HG03442 (cell line): ENCODE data around the gene CCL13.
"Not testable (repeated sequence)": the region's sequence is repeated elsewhere in the genome, so short reads cannot be mapped to it uniquely, and the experiment has no call there.

Source experiments
- ATAC-seq: cut with Tn5 transposase; IDR thresholded peaks from one replicate; pipeline ENCODE4 v1.9.1; 2021; ENCODE audit warnings: mild to moderate bottlenecking, moderate library complexity; ENCODE audit not compliant: unreplicated experiment

CCL13 gene

GRCh38 chr17:34356194-34356593, at the start of gene CCL13:
TSS of gene CCL13 (plus strand) at chr17:34356480. CDS start at chr17:34356527, 47 bp downstream.
- no peak for ATAC-seq

DNA sequence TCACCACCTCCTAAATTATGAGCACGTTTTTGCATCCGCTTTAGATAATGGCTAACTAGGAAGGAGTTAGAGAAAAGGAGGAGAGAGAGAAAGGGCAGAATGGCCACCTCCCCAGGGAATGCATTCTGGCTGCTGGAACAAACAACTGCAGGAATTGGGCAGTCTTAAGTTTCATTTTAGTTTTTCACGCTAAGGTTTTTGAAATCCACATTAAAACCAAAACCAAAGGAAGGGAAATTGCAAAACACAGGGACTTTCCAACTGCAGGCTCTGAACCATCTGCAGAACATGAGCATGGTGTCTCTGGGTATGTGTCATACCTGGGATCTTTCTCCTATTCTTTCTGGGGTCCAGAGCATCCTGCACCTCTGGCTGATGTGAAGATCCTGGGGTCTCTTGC, 49.2 kb upstream of the CCL13 start:
- ATAC-seq, result no peak

DNA sequence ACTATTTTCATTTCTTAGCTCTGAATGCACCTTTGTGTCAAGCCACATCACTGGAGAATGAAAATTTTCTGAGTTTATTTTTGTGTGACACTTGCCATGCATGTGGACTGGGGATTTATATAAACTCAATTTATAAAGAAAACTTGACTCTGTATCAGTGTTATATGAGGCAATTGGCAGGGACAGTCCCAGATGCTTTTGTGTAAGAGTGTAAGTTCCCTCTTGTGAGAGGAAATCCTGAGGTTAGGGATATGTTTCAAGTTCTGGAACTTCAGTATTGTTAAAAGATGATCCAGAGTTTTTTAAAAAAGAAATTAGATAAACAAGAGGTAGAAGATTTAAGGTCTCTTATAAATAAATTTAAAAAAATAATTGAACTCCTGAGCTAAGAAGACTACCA, 47.9 kb upstream of the CCL13 start:
- no peak for ATAC-seq

DNA sequence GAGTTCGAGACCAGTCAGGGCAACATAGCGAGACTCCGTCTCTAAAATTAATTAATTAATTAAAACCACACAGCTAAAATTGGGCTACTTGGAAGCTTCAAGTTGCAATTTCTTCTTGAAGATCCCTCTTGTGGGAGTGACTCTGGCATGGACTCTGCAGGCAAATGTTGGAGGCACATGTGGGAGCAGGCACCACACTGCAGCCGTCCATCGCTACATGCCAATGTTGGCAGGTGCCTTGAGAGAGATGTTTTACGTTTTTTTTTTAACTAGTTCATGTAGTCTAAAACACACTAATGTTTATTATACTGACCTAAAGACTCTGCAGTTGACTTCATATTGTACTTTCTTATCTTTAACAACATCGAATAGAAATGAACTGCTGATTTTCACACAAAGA, 45.0 kb upstream of the CCL13 start:
- no peak for ATAC-seq

DNA sequence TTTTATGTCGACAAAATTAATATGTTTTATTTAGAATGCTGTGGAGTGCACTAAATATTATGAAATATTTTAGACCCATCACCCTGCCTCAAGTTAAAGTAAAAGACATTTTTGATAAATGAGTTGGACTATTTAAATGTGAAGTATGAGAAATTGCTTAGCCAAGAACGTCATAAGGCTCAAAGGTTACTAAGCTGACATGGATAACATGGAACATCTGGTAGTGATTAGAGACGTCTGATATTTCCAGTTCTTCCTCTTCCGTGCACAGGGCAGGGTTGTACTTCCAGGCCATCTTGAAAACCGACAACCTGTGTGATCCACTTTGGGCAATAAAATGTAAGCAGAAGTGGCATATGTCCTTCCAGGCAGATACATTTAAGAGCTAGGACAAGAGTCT, 44.2 kb upstream of the CCL13 start:
- ATAC-seq, result no peak

GRCh38 chr17:34313164-34313563, 43.1 kb upstream of the CCL13 start:
- no peak for ATAC-seq

- no peak for ATAC-seq
Measured at GRCh38 chr17:34314279-34314678, 42.0 kb upstream of the CCL13 start.

DNA sequence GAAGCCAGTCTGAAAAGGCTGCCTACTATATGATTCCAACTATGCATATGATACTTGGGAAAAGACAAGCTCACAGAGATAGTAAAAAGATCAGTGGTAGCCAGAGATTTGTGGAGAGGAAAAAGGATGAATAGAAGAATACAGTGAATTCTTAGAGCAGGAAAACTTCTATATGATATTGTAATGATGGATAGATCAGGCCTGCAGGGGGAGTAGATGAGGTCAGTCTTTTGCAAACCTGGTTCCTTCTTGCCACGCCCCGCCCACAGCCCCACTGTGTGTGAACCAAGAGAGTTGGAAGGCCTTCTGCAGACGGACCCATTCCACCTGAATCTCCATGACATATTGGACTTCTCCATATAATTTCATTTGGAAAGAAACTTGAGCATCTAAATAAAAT, 37.8 kb upstream of the CCL13 start:
- no peak for ATAC-seq

GRCh38 chr17:34319039-34319483, 37.2 kb upstream of the CCL13 start, which contains the start of gene CCL8:
TSS of gene CCL8 (plus strand) at chr17:34319435. CDS start at chr17:34319502, 67 bp downstream.
- no peak for ATAC-seq

DNA sequence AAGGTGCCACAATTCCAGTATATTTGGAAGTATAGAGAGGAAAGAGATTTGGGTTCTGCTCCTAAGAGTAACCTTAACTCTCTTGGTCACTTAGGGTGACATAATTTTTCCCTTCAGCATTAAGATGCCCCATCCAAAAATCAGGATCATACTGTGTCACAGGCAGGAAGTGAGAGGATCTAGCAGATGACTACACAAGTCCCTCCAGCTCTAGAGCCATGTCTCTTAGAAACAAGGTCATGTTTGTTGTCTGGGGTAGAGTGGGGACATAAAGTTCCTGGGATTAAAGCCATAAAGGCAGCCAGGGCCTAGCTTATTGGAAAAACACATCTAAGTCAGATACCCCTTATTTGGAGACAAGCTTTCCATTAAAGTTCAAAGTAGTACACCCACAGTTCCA, 34.3 kb upstream of the CCL13 start:
- no peak for ATAC-seq

GRCh38 chr17:34327580-34327979, 28.7 kb upstream of the CCL13 start:
- ATAC-seq, result not testable (repeated sequence)

DNA sequence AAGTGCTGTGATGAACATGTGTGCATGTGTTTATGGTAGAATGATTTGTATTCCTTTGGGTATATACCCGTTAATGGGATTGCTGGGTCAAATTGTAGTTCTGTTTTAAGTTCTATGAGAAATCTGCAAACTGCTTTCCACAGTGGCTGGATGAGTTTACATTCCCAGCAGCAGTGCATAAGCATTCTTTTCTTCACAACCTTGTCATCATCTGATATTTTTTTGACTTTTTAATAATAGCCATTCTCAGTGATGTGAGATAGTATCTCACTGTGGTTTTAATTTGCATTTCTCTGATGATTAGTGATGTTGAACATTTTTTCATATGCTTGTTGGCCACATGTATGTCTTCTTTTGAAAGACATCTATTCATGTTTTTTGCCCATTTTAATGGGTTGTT, 18.6 kb upstream of the CCL13 start:
- ATAC-seq, result no peak

GRCh38 chr17:34339138-34339770, 17.0 kb upstream of the CCL13 start:
- ATAC-seq, result no peak

DNA sequence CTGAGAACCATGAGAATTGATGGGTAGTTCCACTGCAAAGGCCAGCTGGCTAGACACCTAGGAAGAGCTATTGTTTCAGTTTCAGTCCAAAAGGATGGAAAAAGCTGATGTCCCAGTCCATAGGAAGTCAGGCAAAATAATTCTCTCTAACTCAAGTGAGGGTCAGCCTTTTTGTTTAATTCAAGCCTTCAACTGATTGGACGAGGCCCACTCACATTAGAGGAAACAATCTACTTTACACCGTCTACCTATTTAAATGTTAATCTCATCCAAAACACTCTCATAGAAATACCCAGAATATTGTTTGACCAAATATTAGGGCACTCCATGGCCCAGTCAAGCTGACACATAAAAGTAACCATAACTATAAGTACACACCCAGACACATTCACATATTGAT, 14.4 kb upstream of the CCL13 start:
- ATAC-seq, result no peak

DNA sequence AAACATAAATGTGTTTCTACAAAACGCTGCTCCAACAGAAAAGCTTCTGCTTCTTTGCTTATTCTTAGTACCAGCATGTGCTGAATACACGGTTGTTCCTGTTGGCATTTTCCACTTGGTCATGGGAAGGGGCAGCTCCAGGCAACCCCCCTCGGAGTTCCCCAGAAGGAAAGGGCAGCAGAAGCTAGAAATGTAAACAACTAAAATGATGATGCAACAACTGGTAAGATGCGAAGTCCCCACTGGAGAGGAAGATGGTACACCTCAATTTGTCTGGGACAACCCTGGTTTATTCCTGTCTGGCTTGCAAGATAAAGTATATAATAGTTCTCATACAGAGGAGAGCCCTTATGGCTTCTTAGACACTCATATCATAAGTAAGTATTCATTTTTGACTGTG, 9.2 kb upstream of the CCL13 start:
- ATAC-seq, result no peak

DNA sequence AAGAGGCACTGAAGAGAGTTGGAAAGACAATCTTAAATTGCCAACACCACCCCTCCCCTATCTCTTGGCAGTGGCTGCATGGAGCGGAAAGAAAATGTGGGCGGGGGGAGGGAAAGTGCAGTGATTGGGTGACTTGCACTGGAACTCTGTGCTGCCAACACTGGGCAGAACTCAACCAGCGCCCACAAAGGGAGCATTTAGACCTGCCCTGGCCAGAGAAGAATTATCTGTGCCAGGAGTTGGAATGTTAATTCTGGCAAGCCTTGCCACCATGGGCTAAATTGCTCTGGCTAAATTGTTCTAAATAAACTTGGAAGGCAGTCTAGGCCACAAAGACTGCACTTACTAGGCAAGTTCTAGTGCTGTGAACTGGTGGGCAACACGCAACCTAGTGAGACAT, 6.5 kb upstream of the CCL13 start:
- no peak for ATAC-seq

GRCh38 chr17:34351096-34351495, 5.2 kb upstream of the CCL13 start:
- ATAC-seq, result no peak

- no peak for ATAC-seq
Measured at GRCh38 chr17:34352191-34352590, 4.1 kb upstream of the CCL13 start.

GRCh38 chr17:34354637-34355036, 1.6 kb upstream of the CCL13 start:
- ATAC-seq, result no peak

GRCh38 chr17:34357398-34357797, 1.1 kb downstream of the CCL13 start:
- ATAC-seq, result no peak

DNA sequence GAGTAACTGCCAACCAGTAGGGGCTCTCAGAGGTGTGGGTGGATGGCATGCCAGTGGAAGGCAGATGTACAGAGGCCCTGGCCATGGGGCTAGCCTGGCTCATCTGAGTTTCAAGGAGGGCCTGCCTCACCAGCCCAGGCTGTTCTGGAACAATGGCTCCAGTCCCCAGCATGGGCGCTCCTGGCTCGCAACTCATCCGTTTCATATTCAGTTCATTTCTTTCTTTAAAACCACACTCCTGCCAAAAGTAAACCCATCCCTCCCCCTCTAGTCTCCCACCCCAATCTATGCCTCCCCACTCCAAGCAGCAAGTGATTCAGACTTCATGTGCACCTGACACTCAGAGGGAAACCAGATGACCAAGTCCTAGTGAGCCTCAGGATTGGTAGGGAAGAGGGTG, 2.4 kb downstream of the CCL13 start:
- ATAC-seq, result no peak

DNA sequence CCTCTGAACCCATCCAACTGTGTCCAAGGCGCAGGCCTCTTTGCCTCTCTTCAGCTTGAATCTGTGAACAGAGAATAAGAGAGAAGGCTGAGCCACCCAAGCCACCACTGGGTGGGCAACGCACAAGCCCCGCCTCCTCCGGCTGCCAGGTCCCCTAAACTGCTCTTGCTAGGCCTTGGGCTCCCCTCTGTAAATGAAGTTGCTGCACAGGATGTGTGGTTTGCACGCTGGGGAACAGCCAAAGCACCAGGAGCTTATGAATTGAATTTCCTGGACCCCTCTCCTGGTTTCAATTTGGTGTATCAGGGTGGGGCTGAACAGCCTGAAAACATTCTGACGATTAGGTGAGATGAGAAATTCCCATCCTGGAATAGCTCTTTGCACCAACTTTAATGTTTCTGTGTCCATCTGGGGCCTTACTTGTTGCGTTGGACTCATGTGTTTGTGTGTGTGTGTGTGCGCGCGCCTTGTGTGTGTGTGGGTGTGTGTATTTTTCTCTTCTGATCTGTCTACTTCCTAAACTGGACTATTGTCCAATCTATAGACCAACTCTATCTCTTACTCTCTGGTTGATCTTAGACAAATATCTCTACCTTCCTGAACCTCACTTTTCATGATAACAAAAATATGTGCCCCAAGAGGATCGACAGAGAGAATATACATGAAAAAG, 4.5 kb downstream of the CCL13 start:
- no peak for ATAC-seq
